HG02759 (cell line): ENCODE data around the gene AHNAK.
"Not testable (repeated sequence)": the region's sequence is repeated elsewhere in the genome, so short reads cannot be mapped to it uniquely, and the experiment has no call there.

Source experiments
- ATAC-seq: cut with Tn5 transposase; IDR thresholded peaks from one replicate; pipeline ENCODE4 v1.9.1; 2021; ENCODE audit warnings: mild to moderate bottlenecking, moderate library complexity; ENCODE audit not compliant: unreplicated experiment

The AHNAK gene

DNA sequence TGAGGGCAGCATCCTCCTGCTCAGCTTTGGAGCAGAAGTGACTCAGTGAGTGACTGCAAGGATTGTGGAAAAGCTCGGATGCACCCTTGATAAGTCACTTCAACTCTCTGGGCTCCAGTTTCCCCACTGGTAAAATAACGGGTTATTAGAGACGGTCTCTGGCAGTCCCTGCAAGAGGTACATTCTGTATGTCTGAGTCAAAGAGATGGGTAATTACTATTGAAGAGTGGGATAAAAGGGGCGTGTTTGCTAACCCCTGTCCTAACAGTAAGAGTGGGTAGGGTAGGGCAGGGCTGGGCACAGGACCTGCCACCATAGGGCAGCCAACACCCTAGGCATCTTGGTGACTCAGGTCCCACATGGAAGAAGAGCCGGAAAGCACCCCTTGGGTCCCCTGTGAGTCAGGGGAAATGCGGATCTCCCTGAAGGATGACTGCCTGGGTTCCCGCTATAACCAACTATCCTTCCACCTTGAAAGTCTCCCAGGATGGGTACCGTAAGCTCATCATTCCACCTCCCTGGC, 7.3 kb upstream of the AHNAK start:
- ATAC-seq, result no peak

DNA sequence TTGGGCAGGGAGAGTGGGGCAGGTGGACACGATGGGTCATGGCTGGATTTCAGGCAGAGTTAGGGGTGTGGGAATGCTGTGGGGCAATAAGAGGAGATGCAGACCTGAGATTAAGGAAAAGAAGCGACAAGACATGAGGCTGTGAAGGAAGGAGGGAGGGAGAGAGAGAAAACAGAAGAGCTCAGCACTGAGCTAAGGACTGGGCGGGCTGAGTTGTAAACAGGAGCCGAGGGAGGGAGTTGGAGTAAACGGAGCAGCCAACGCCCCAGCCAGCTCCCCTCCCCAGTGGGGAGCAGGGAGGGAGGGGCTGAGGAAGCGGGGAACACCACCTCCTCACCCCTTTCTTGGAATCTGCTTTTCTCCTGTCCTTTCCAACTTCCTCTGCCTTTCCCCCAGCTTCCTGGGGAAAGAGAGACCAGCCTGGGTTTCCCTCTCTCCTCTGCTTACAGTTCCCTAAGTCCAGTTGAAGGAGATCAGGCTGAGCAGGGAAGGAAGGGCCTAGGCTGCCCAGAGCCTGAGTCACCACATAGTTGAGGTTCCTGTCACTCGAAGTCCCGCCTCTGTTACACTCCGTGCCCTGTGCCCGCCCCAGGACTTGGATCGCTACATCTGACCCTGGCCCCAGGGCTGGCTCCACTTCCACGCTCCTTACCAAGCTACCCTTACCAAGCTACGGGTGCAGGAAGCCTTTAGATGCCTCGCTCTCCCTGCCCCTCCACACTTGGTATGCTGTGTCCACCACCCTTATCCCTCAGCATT, 6.7 kb upstream of the AHNAK start:
- no peak for ATAC-seq

DNA sequence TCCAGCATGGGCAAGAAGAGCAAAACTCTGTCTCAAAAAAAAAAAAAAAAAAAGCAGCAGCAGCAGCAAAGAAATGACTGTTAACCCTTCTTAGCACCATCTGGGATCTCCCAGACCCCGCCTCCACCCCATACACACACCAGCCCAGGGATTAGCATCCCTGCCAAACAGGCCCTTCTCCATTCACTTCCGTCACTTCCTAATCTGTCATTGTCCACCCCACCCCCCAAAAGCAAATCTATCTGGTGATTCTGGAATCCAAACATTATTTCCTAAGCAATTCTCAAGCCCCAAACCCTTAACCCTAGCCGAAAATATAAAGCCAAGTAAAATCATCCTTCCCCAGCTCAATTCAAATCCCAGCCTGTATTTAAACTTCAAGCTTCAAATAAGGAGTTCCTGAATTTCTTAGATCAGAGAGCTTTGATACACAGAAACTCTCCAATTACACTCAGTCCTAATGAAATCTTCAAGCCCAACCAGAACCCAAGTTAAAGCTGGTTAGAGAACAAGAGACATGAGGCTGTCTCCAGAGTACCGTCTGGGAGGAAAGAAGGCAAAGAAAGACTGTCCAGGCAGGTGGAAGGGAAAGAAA, 6.0 kb upstream of the AHNAK start:
- ATAC-seq, result no peak

DNA sequence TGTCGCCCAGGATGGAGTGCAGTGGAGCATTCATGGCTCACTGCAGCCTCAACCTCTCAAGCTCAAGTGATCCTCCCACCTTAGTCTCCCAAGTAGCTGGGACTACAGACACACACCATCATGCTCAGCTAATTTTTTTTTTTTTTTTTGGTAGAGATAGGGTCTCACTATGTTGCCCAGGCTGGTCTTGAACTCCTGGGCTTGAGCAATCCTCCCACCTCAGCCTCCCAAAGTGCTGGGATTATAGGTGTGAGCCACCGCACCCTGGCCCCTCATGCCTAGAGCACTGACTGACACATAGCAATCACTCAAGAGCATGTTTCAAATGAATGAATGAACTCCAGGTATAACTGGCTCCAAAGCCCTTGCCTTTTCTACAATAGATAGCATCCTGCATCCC, 3.9 kb upstream of the AHNAK start:
- not testable (repeated sequence) for ATAC-seq

DNA sequence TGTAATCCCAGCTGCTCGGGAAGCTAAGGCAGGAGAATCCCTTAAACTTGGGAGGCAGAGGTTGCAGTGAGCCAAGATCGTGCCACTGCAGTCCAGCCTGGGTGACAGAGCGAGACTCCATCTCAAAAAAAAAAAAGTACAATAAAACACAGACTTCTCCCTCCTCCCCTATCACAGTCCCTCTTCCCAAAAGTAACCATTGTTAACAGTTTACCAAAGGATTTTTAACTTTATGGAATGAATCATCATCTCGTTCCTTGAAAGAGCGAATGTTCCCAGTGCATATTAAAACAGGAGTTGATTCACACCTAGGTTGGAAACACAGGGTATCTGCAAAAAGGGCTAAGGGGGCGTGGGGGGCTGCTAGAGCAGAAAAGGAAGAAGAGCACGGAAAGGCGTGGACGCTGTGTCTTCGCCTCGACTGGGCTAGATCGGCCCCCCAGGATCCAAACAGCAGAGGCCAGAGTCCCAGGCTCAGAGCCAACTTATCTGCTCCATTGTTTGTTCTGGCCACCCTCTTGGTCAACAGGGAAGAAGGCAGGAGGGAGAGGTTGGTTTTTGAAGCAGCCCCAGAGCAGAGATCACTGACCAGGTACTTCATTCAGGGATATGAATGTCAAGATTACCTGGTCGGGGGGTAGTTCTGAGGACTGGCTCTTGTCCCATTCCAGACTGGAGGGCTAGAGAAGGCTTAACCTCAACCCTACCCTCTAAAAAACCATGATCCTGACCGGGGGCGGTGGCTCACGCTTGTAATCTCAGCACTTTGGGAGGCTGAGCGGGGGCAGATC, 2.1 kb upstream of the AHNAK start:
- ATAC-seq, result no peak

DNA sequence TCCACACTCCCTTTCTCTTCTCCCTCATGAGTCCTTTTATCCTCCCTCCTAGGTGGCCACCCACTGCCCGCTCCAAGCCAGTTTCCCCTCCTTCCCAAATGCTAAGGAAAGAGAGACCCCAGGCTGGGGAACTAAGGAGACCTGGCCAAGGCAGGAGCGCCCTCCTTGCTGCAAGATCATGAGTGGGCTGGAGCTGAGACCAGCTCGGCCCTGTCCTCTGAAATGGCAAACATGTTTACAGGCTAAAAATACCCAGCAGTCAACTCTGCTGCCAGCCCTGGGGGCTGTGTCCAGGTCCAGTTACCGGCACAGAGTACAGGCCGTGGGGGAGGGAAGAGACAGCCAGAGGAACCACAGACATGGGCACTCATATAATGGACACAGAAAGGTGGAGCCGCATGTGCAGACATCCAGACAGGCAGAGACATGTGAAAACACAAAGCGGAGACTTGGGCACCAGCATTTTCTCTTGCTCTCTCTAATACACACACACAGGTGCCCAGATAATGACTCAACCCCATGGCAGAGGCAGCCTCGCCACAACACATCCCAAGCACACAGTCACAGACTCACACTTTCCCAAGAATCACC, 1.2 kb upstream of the AHNAK start:
- no peak for ATAC-seq

DNA sequence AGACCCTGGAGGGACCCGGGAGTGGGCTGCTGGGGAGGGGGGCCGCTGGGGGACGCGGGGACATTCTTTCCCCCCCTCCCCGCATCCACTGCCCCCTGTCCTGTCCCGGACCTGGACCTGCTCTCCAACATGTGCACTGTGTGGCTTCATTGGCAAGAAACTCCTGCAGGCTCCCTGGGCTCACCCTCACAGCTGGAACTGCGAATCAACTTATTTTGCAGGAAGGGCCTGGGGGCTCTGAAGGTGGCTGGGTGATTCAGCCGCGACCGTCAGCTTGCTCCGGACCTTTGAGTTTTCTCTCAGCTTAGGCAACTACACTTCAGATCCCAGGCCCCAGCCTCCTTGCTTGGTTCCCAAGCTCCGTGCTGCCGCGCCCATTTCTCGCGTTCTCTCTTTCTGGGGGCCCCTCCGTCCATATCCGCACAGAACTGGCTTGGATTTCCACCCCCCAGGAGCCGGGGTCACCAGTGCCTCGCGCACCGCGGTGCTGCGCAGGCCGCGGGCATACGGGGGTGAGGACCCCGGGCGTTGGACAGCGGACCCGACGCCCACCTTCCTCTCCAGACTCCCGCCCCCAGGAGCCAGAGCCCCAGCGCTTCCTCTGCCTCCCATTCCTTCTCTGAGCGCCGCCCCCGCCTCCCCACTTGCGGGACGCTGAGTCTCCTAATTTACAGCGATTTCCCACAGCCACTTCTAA, 471 bp upstream of the AHNAK start:
- no peak for ATAC-seq

DNA sequence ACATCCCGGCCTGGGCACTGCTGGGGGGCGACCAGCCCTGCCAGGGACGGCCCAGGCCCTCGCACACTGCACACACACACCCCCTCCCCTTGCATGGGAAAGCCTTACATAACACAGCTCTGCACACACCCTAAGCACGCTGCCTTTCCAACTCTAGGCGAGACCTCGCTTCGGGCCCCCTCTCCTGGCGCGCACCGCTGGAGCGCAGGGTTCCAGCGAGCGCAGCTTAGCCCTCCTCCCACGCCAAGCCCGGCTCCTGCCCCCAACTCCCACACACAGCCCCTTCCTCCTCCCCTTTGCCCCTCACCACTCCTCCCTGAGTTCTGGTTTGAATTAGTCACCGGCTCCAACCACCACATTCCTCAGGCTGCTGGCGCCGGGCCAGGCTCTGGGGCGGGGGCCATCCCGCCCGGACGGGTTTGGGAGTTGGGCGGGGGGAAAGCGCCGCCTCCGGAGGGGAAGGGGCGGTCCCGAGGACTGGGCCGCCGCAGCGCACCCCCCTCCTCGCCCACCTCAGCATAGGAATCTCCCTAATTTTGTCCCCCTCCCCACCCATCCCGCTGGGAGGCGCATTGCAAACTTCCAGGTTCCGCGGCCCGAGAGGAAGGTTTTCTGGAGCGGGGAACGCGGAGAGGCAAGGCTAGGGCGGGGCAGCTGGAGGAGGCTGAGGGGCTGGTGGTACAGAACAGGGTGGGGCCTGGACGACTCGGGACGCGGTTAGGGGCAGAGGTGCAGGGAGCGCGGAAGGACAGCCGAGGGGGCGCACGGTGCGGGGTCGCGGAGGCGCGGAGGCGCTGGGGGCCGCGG, 966 bp downstream of the AHNAK start:
- no peak for ATAC-seq

DNA sequence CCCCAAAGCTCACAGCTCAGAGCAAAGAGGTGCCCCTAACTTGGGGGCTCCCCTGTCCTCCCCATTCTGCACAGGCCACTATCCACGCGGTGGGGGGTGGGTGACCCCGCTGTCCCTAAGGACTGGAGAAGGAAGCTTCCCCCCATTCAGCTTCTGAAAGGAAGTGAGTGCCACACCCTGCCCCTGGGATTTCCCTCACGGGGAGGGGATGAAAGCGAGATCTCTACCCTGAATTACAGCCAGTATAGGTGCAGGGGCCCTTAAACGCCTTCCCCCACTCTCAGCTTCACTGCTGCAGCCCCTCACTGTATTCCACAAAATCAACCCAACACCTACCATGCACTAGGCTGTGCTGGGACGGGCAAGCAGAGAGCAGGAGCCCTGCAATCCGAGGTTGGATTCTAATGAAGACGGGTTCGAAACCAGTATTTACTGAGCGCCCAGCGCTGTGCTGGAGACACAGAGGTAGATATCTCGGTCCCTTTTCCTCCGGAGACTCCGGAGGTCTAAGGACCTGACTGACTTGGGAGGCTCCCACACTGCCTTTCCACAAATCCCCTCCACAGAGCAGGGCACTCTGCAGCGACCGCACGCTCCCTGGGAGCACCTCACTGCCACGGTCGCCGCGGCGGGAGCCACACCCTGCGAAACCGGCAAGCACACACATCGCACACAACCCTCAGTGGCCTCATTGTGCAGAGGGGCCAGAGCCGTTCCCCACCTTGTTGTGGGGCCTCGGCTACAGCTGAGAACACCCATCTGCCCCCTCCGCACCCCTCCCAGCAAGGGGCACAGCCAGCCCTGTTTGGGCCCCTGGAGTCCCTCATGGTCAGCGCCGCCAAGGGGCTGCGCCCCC, 1.8 kb downstream of the AHNAK start:
- ATAC-seq, result no peak

DNA sequence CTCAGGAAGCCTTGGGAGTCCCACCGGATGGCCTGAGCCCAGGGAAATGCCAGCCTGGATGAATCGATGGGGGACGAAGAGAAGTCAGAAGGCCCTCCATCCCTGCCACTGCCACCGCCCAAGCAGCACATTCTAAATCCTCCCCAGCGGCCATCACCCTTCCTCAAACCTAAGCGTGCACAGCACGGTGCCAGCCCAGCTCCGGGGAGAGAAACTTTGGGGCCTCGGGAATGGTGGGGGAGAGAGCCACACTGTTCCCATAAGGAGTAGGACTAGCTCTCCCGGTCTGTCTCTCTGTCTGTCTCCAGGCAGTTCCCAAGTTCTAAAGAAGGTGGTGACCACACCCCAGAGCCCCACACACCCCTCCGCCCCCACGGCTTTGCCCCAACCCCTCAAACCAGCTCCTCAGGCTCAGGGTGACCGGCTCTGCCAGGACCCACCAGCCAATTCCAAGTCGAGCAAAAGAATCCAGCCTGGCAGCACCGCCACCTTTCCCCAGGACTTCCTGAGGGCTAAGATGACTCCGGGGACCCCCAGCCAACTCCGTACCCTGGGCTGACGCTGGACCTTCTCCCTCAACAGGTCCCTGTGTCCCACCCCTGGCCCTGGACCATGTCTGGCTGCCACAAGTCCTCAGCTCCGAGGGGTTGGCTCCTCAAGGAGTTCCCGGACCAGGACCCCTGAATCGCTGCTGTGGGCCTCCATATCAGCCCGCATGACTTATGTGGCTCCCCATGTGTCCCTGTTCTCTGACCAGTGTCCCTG, 2.7 kb downstream of the AHNAK start:
- ATAC-seq, result no peak

DNA sequence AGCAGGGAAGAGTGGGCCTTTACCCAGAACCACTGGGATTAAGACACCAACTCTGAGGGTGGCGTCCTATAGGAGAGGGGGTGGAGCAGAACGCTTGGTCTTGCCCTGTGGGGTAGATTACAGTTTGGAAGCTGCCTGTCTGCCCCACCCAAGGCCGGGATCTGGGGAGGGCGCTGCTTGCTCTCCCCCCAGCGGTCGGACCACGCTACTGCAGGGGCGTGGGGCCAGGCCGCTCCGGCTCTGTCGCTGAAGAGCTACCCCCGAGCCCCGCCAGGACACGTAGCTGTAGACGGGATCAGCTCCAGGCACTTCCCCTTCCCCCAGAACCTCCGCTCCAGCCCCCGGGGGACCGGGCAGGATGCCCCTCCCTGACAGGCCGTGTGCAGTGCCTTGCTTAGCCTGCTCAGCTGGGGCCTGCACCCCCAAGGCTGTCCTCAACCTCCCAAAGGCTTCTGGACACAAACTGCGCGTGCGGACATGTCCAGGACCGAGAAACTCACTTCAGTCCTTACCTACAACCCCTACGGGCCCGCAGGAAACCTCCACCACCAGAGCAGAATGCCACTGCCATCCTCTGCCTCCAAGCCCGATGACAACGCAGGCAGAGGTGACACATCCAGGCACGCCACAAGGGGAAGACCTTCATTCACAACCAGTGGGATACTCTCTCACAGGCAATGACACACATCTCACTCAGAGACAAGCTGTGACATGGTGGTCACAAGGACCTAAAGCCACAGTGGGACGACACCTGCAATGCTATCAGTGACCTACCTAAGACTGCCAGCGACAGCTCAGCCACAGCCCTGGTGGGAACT, 3.6 kb downstream of the AHNAK start:
- ATAC-seq, result no peak

DNA sequence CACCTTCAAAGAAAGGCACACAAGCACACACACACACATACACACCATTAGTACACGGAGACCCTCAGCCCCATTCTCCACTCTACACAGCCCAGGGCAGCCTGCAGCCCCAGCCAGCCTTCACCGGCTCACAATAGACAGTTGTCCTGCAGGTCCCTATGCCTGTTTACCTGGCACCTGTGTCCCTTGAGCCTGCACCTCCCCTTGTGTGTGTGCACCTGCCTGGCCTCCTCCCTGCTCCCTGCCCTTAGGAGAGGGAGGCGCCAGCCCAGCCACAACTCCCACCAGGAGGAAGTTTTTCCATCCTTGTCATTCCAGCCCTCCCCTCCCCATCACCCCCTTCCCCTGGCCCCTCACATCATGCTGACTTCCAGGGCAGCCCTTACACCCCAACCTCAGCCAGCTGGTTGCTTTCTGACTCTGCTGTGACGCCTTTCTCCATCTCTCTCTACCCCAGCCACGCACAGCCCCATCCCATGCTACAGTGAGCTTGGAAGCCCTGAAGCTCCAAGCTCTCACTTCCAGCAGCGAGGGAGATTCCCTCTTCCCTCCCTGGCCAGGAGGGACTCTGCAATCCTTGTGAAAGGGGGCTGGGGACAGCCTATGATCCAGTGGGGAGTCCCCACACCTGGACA, 4.4 kb downstream of the AHNAK start:
- no peak for ATAC-seq

DNA sequence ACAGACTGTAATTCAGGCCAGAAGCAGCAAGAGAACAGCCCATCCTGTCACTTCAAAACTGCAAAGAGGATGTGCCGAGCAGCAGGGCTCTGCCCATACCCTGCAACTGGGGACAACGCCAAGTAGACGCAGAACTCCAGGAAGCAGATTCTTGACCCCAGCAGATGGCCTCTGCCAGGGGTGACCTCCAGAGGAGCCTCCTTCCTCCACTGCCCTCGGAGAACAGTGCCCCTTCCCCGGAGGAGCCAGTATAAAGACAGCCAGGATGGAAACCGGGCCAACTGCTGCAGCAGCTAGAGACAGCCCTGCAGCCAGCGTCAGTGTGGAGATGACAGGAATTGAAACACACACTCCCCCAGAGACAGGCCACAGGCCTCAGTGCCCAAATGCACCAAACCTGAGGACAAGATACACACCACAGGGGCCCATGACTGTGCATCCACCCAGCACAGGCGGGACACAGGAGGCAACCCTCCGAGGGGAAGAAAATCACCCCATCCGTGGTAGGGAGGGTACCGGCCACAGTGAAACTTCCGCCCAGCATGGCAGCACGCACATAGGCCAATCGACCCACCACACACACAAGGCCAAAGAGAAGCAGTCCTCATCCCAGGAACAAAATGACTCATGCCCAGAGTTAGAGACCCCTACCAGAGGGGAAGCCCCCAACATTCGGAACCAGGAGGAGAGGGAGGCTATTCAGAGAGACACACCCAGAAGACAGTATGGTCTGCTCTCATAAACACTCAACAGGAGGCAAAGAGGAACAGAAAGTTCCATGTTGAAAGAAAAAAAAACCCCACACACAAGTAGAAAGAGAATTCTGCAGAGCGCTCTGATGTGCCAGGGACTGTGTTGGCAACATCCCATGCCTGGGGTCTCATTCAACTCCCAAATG, 5.6 kb downstream of the AHNAK start:
- ATAC-seq, result peak; percentile 52

DNA sequence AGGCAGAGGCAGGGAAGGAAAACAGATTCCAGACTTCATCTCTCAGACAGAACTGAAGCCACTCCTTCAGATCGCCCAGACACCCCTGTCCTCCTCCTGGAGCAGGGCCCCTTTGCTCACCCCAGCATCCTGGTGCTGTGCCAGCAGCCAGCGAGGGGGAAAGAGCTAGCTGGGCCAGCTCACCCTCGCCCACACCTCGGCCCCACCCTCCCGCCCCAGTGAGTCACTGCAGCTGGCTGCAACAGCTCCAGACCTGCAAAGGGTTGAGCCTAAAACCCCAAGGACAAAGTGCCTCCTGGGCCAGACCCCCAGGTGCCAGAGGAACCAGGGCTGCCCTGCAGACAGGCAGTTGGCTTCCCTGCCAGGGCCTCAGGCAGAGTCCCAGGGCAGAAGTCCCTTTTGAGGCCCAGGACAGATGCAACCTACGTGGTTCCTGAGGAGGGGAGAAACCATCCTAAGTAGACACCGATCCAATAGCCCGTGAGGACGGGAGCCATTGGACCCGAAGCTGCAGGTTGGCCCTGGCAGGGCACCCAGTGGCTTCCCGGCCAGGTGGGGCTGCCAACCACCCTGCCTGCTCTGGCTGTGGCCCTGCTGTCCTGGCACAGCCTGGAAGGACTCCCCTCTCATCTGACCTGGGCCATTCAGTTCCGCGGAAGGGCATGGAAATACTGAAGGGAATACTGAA, 7.2 kb downstream of the AHNAK start:
- ATAC-seq, result no peak

DNA sequence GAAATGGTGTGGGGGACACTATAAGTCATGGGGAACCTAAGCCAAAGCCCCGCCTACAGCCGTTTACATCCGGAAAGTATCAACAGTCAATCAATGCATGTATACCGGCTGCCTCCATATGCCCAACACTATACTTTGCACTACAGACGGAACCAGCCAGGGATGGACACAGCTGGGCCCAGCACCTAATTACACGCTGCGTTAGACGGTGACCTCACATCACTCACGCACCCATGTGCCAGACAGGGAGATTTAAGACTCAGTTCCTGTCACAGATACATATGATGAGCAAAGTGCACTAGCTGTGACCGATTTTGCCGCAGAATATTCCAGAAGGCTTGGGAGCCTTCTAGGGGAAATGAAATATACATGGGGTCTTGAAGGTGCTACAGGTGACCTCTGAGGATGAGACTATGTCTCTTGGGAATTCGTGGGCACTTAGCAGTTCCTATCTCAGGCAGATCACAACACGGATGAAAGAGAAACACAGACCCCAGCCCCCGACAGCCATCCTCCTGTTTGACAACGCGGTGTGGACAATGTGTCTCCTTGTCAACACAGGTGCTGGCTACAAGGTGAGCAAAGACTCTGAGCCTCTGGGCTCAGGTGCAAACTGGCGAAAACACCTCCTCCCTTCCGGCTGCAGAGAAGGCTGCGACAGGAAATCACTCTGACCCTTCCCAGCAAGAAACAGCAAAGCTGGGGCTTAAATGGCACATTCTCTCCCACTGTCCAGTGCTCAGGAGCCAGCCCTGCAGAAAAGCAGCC, 8.0 kb downstream of the AHNAK start:
- ATAC-seq, result no peak
